Type B pancreatic cell (in vitro differentiated cells): ENCODE measurements around the gene UBASH3B. TPM values are rescaled to one million over a fixed set of nuclear protein-coding genes. Genes with fewer than 3 reads are reported as not detected.

Experiments used
- DNase-seq: peaks from one replicate; pipeline ENCODE4 v3.0.0; 2021; ENCODE audit warnings: mixed read lengths; ENCODE audit not compliant: unreplicated experiment; ENCODE audit errors: extremely low spot score
- H3K27ac Mint-ChIP-seq: 2 replicates; pipeline ENCODE4 v1.8.0; 2021; ENCODE audit warnings: mild to moderate bottlenecking, mixed read lengths
- H3K27me3 Mint-ChIP-seq: 2 replicates; pipeline ENCODE4 v1.8.0; 2021; ENCODE audit warnings: mixed read lengths
- H3K36me3 Mint-ChIP-seq: 2 replicates; pipeline ENCODE4 v1.8.0; 2021; ENCODE audit warnings: mixed read lengths
- H3K4me1 Mint-ChIP-seq: one replicate; pipeline ENCODE4 v1.8.0; 2021; ENCODE audit warnings: mixed read lengths; ENCODE audit not compliant: unreplicated experiment
- H3K4me3 Mint-ChIP-seq: 2 replicates; pipeline ENCODE4 v1.8.0; 2021; ENCODE audit warnings: mild to moderate bottlenecking, mixed read lengths
- H3K9me3 Mint-ChIP-seq: 2 replicates; pipeline ENCODE4 v1.8.0; 2021; ENCODE audit warnings: mixed read lengths
- CTCF ChIP-seq: fragments of 200-600 bp; sonication (generic); conservative IDR thresholded peaks from 2 replicates; pipeline ENCODE4 v1.5.0; 2021; ENCODE audit warnings: antibody characterized with exemption, mild to moderate bottlenecking
- total RNA-seq: library from RNA; stranded (reverse); gene quantifications from 2 replicates; pipeline ENCODE4 v1.2.1, GENCODE V29; 2021; ENCODE audit warnings: low replicate concordance

Gene UBASH3B
- total RNA-seq, 1 donor from 2014 or later: 8.6 TPM

- H3K9me3 Mint-ChIP-seq: no peaks in the 10 kb centered on the region
- H3K27ac Mint-ChIP-seq: no peak overlapping the region
- no peaks in the 10 kb centered on the region for H3K27me3 Mint-ChIP-seq
- H3K4me1 Mint-ChIP-seq: no peaks in the 10 kb centered on the region
- H3K4me3 Mint-ChIP-seq: no peak overlapping the region
- DNase-seq: no peak
- H3K36me3 Mint-ChIP-seq: no peaks in the 10 kb centered on the region
- no peak for TF ChIP-seq CTCF
These were observed 136.3 kb downstream of the UBASH3B start for GRCh38 chr11:122791836-122792235.

- Mint-ChIP-seq H3K4me3 (no peak overlapping the region), H3K9me3 (no peaks in the 10 kb centered on the region), H3K4me1 (no peaks in the 10 kb centered on the region), H3K36me3 (peaks cover 7% of the 10 kb centered on the region), H3K27me3 (no peaks in the 10 kb centered on the region), H3K27ac (no peak overlapping the region)
- TF ChIP-seq CTCF: no peak
- DNase-seq: no peak
These were observed 138.0 kb downstream of the UBASH3B start for GRCh38 chr11:122793515-122793914.

- Mint-ChIP-seq H3K4me1 (no peaks in the 10 kb centered on the region), H3K27ac (no peak overlapping the region), H3K9me3 (no peaks in the 10 kb centered on the region), H3K36me3 (peaks cover 7% of the 10 kb centered on the region), H3K4me3 (no peak overlapping the region), H3K27me3 (no peaks in the 10 kb centered on the region)
- no peak for DNase-seq
- TF ChIP-seq CTCF: no peak
These were observed 139.8 kb downstream of the UBASH3B start for GRCh38 chr11:122795307-122795706.

- H3K4me3 Mint-ChIP-seq: no peak overlapping the region
- no peak overlapping the region for H3K27ac Mint-ChIP-seq
- TF ChIP-seq CTCF: peak; percentile 81
- no peaks in the 10 kb centered on the region for H3K27me3 Mint-ChIP-seq
- no peak for DNase-seq
- H3K36me3 Mint-ChIP-seq: peaks cover 7% of the 10 kb centered on the region
- H3K4me1 Mint-ChIP-seq: no peaks in the 10 kb centered on the region
- no peaks in the 10 kb centered on the region for H3K9me3 Mint-ChIP-seq
These were observed 140.7 kb downstream of the UBASH3B start for GRCh38 chr11:122796128-122796717.

- no peak for TF ChIP-seq CTCF
- DNase-seq: no peak
- Mint-ChIP-seq H3K9me3 (no peaks in the 10 kb centered on the region), H3K27me3 (no peaks in the 10 kb centered on the region), H3K27ac (no peak overlapping the region), H3K4me1 (no peaks in the 10 kb centered on the region), H3K36me3 (peaks cover 7% of the 10 kb centered on the region), H3K4me3 (no peak overlapping the region)
These were observed 142.1 kb downstream of the UBASH3B start for GRCh38 chr11:122797651-122798050.
